ENCODE data around the gene NMNAT2.

Gene NMNAT2

DNA sequence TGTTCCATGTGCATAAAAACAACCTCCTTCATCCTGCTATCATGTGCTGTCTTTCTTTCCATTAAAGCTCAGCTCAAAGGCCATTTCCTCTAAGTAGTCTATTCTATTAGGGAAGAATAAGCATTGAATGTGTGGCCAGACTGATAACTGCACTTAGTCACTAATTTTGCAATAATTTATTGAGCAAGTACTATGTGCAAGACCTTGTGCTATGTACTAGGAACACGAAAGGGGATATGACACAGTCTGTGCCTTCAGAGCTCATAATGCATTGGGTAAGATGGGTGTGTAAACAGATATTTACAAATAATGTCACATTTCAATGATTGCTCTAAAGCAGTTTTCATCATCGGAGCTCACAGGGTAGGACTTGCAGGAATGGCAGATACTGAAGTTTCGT, 54.2 kb downstream of the NMNAT2 start:
- DNase-seq: no peak

GRCh38 chr1:183361081-183361480, 57.1 kb downstream of the NMNAT2 start:
- DNase-seq: no peak

DNA sequence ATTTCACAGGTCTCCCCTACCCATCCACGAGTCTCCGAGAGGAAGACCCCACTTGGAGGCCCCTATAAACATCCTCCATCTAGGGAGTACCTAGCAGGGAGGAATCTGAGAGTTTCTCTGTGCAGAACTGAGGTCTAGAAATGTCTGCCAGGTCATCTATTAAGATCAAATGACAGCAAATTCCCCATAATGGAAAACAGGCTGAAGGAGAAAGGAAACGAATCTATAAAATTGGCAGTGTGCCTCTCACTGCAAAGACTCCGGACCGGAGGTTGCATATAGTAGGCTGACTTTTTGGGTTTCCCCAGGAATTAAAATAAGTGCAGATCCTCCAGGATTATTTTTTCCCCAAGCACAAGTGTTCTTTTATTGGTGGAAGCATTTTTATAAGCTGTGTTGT, 57.7 kb downstream of the NMNAT2 start:
- DNase-seq: no peak

DNA sequence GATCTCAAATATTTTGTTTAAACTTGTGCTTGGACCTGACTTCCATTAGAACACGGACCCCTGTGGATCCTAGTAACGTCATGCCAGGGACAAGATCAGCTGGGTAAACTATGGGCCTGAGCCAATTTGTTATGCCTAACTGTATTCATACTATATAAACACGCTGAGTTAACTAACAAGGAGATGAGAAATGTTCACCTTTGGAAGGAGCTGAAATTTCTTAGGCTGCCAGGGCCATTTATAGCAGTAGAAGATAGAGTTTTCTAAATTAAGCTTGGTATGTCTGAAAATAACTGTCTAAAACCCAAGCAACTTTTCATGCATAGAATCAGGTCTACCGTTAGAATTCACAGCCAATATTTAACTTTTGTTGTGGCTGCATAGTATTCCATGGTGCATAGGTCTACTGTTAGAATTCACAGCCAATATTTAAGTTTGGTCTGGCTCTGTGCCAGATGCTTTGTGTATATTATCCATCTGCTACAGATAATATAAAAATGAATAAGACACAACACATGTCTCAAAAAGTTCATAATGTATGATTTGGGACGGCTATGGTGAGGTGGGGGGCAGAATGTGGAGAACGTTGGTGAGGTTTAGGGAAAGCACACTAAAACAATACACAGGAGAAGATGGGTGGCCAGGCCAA, 61.5 kb downstream of the NMNAT2 start:
- DNase-seq: no peak

- DNase-seq: no peak
Measured at GRCh38 chr1:183355797-183356196, 62.4 kb downstream of the NMNAT2 start.

DNA sequence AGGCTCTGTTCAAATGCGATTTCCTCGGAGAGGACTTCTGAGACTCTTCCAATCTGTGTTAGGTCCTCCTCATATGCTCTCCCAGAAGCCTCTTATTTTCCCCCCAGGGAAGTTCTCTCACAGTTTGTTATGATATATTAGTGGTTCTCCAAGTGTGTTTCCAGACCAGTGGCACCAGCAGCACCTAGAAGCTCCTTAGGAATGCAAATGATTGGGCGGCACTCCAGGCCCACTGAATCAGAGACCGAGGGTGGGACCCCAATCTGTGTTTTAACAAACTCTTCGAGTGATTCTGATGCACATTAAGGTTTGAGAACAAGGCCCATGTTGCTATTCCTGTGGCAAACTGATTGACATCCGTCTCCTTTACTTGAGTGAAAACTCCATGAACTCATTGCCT, 63.0 kb downstream of the NMNAT2 start:
- no peak for DNase-seq

- no peak for DNase-seq
Measured at GRCh38 chr1:183353597-183353996, 64.6 kb downstream of the NMNAT2 start.

- DNase-seq: no peak
Measured at GRCh38 chr1:183349201-183349711, 68.9 kb downstream of the NMNAT2 start.

- no peak for DNase-seq
Measured at GRCh38 chr1:183346276-183346732, 71.9 kb downstream of the NMNAT2 start.

DNA sequence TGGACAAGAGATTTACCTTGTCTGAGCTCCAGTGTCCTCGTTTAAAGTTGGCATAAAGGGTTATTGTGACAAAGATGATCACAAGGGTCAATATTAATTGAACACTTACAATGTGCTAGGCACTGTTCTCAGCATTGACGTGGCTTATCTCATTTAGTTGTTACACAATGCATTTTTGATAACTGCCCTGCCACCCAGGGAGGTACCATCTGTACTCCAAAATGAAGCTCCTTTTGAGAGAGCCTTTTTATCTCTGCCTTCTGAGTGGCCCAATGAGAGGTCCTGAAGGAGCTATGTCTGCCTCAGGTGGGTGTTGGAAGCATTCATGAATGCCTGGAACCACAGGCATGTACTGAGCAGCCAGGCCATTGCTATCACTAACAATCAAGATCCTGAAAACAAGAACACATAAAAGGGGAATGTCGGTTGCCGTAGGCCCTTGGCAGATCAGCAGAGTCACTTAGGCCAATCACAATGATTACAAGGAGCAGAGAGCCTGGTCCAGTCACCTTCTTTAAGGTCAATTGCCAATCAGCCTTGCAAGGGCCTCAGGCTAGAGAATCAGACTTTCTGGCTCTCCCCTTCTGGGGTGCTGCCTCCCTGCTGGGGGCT, 78.5 kb downstream of the NMNAT2 start:
- DNase-seq: no peak

GRCh38 chr1:183331091-183331742, 87.0 kb downstream of the NMNAT2 start:
- no peak for DNase-seq

DNA sequence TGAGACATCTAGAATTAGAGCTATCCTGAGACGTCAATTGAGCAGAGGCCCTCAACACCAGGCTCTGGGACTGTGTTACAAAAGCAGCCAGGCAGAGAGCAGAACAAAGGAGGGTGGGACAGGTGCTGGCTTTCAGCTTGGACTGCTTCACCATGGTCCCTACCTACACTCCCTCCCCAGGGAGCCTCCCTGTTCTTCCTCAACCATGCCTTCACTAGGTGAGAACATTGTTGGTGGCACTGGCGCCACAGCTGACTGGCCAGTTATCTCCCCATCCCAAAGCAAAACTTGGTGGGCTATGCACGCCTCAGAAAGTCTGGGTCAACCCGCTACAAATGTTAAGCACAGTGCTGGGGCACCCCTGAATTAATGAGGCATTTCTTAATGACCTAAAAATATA, 87.8 kb downstream of the NMNAT2 start:
- DNase-seq: no peak

DNA sequence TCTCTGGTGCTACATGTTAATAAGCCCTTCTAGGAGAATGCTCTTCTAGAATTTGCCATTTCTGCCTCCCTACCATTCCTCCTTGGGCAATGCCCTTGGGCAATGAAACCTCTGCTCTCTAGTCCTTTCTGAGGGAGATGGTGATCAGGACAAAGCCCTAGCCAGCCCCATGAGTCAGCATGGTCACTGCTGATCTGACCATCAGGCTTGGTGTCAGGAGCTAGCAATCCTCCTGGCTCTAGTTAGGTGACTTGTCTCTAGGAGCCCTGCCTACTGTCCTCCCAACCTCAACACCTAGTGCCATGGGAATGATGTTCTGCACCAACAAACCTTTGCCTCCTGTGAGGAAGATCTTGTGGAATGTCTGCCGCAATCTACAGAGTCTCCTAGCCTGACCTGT, 89.8 kb downstream of the NMNAT2 start:
- DNase-seq: no peak

DNA sequence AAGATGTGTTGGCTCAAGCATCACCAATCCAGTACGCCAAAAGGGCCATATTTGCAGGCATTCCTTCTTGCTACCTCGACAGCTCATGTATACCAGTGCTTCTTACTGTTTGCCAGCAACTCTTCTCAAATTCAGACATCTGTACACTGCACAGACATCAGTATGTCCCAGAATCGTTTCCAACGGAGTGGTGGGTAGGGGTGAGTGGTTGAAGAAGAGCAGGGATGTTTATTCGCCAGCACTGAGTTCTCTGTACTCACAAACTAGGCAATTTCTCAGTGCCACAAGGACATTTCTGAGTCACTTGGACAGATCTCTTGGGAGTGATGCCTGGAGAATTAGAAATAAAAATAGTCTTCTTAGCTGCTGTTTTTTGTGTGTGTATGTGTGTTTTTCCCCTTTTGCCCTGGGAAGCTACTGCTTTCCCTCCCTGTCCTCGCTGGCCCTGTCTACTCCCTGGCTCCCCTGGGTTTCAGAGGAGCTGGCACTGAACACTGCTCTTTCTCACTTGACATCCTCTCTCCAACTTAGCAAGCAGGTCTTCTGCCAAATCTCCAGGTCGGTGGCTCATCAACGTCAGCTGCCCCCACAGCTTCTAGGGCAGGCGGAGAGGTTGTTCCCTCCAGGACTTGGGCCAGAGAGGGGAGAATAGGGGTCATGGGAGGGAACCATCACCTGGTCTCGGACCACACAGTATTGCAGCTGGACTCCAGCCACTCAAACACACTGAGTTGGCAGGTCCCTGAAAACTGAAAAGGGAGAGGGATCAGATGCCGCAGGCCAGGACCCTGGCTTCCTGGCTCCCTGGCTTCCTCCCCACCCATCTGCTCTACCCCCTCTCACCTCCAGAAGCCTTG, 90.5 kb downstream of the NMNAT2 start:
- no peak for DNase-seq

DNA sequence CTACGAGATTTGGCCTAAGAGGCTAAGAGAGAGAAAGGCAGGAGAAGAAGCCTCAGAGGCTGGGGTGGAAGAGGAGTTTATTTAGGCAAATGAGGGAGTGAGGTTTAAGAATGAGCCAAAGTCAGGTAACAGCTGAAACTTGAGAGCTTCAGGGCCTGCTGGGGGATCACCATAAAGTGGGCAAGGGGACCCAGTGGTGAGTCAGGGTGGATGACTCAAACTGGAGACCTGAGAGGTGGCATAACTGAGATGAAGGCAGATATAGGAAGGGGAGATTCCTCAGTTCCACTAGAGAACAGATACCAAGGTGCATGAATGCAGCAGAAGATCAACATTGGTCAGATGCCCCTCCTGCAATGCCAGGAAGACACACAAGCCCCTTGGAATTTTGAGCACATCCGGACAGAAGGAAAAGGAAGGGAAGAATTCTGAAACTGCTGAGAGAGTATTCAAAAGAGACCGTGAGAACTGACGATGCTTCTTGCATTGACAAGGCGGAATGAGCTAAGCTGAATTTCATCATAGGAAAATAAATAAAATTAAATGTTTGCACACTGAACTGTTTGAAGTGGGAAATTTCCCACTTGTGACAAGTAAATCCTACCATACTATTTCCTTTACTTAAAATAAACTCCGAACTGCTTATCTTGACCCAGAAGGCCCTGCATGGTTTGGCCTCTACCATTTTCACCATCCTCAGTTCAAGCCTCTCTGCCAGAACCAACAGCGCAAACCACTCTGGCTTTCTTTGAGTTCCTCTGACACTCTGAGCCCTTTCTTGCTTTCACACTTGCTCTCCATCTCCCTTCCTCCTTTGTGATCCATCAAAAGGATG, 94.1 kb downstream of the NMNAT2 start:
- no peak for DNase-seq

- DNase-seq: no peak
Measured at GRCh38 chr1:183319606-183320005, 98.6 kb downstream of the NMNAT2 start.

- DNase-seq: no peak
Measured at GRCh38 chr1:183319051-183319450, 99.1 kb downstream of the NMNAT2 start.

DNA sequence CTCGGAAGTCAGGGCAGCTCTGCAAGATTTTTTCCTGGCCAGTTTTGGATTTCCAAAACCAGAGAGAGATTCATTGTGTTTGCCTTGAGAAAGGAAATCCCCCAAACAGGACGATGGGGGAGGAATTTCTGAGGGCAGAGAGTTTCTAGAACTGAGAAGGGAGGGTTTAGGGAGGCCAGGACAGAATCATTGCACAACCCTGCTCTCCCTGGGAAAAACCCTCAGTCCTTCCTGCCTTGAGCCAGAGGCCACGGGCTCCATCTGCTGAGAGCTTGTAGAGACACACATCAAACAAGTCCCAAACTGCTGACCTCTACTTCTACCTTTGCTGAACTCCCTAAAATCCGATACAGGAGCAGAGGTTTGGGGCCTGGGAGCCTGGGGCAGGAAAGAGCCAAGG, 99.7 kb downstream of the NMNAT2 start:
- no peak for DNase-seq

DNA sequence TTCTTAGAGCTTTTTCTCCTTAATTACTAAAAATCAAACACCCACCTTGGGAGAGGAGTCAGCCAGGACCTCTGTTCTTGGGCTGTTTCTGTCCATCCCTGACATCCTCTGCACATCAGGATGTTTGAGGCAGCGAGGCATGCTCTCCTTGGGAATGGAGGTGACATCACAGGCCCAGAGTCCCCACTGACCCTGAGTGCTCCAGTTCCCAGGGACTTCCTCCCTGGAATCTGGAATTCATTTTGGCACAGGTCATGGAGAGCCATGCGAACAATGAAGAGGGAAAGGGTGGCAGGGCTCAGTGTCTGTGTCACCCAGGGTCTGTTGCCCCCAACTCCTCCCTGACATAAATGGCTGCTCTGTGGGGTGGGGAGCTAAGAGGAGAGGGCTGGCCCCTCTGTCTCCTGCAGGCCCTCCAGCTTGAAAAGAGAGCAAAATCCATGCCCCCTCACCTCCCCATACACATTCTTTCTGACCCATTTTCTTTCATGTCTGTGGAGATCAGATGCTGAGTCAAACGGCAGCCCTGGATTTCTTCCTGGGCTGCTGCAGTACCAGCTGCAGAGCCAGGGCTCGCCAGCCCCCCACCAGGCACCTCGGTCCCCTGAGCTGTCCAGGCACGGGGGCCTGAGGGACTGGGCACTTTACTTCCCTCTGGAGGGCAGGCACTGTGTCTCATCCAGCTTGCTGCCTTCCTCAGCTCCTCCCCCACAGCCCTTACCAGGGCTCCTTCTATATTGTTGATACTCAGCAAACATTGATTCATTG, 102.0 kb downstream of the NMNAT2 start:
- no peak for DNase-seq

- DNase-seq: no peak
Measured at GRCh38 chr1:183313063-183313462, 105.1 kb downstream of the NMNAT2 start.

GRCh38 chr1:183310753-183311479, 107.3 kb downstream of the NMNAT2 start:
- DNase-seq: no peak

Measured in activated CD4-positive, CD25-positive, alpha-beta regulatory T cell treated with anti-CD3 and anti-CD28 coated beads, Interleukin-2, amount 50 U/mL, for 72 hours (primary cell).